Esophagus muscularis mucosa (tissue), 4 donors: Measurements from ENCODE around the gene KLHL29.

ENCODE experiments used
- CTCF ChIP-seq, 3 experiments: fragments of 200-600 bp in 2 of 3; fragments of 450-650 bp in 1 of 3; sonication (generic) in 2 of 3; IDR thresholded peaks; one replicate each; pipeline ENCODE4 v1.5.1; 2017 to 2019; ENCODE audit warnings: antibody characterized with exemption in 3 of 3, mild to moderate bottlenecking in 2 of 3, moderate library complexity in 1 of 3
- EP300 ChIP-seq: sonication (generic); formaldehyde crosslinking; IDR thresholded peaks from one replicate; pipeline ENCODE4 v1.6.1; 2017; ENCODE audit warnings: antibody characterized with exemption
- POLR2A ChIP-seq: fragments of 450-650 bp; IDR thresholded peaks from one replicate; pipeline ENCODE4 v1.6.1; 2017; ENCODE audit warnings: antibody characterized with exemption, moderate library complexity, mild to moderate bottlenecking, low read depth
- POLR2AphosphoS5 ChIP-seq, 2 donors: sonication (generic); formaldehyde crosslinking; IDR thresholded peaks; one replicate each; pipeline ENCODE4 v1.6.1; 2017; ENCODE audit warnings: antibody characterized with exemption in 2 of 2

GRCh38 chr2:23540804-23541360, 155.9 kb downstream of the KLHL29 start:
- TF ChIP-seq POLR2AphosphoS5 (IDR thresholded peaks at IDR 0.05) (no peak), CTCF (IDR thresholded peaks at IDR 0.05) (no peak), EP300 (no peak), POLR2A (no peak)
